Measurements from ENCODE around the gene PFKM.

The PFKM gene

GRCh38 chr12:48077111-48077510, 42.1 kb upstream of the PFKM start:
- TF ChIP-seq CTCF (conservative IDR thresholded peaks at IDR 0.05): no peak
- H3K27ac ChIP-seq: no peak overlapping the region

GRCh38 chr12:48078901-48079300, 40.3 kb upstream of the PFKM start:
- no peak overlapping the region for H3K27ac ChIP-seq
- TF ChIP-seq CTCF (conservative IDR thresholded peaks at IDR 0.05): no peak

- no peak for TF ChIP-seq CTCF (conservative IDR thresholded peaks at IDR 0.05)
- H3K27ac ChIP-seq: no peak overlapping the region
Observed at GRCh38 chr12:48080285-48080684, 38.9 kb upstream of the PFKM start.

GRCh38 chr12:48080821-48081220, 38.3 kb upstream of the PFKM start:
- no peak for TF ChIP-seq CTCF (conservative IDR thresholded peaks at IDR 0.05)
- H3K27ac ChIP-seq: no peak overlapping the region

GRCh38 chr12:48084066-48084465, 35.1 kb upstream of the PFKM start:
- H3K27ac ChIP-seq: no peak overlapping the region
- TF ChIP-seq CTCF (conservative IDR thresholded peaks at IDR 0.05): peak; percentile 69

- TF ChIP-seq CTCF (conservative IDR thresholded peaks at IDR 0.05): no peak
- H3K27ac ChIP-seq: no peak overlapping the region
Observed at GRCh38 chr12:48084841-48085460, 34.2 kb upstream of the PFKM start.

- TF ChIP-seq CTCF (conservative IDR thresholded peaks at IDR 0.05): no peak
- no peak overlapping the region for H3K27ac ChIP-seq
Observed at GRCh38 chr12:48086327-48086726, 32.8 kb upstream of the PFKM start.
